PC-3 (cell line): ENCODE results near the gene NUDT4B.
"Not testable (repeated sequence)": the region's sequence is repeated elsewhere in the genome, so short reads cannot be mapped to it uniquely, and the experiment has no call there.

Source experiments
- CTCF ChIP-seq: fragments of 300-600 bp; sonication (generic); conservative IDR thresholded peaks from 2 replicates; pipeline ENCODE4 v1.5.1; 2017; ENCODE audit warnings: antibody characterized with exemption, low read depth, mild to moderate bottlenecking, low read length
- EZH2 ChIP-seq: fragments of 300-600 bp; sonication (generic); IDR thresholded peaks from one replicate; pipeline ENCODE4 v1.6.1; 2017; ENCODE audit warnings: antibody characterized with exemption, mild to moderate bottlenecking, low read length; ENCODE audit not compliant: unreplicated experiment
- EZH2phosphoT487 ChIP-seq: fragments of 300-600 bp; sonication (generic); IDR thresholded peaks from 2 replicates; pipeline ENCODE4 v1.6.1; 2018; ENCODE audit warnings: mild to moderate bottlenecking, antibody characterized with exemption, low read length, borderline replicate concordance

- TF ChIP-seq CTCF, EZH2, EZH2phosphoT487: not testable (repeated sequence)
These were observed 13.0 kb upstream of the NUDT4B start for GRCh38 chr1:148735538-148735937.
